ENCODE data around the gene ZFP1.

DNA sequence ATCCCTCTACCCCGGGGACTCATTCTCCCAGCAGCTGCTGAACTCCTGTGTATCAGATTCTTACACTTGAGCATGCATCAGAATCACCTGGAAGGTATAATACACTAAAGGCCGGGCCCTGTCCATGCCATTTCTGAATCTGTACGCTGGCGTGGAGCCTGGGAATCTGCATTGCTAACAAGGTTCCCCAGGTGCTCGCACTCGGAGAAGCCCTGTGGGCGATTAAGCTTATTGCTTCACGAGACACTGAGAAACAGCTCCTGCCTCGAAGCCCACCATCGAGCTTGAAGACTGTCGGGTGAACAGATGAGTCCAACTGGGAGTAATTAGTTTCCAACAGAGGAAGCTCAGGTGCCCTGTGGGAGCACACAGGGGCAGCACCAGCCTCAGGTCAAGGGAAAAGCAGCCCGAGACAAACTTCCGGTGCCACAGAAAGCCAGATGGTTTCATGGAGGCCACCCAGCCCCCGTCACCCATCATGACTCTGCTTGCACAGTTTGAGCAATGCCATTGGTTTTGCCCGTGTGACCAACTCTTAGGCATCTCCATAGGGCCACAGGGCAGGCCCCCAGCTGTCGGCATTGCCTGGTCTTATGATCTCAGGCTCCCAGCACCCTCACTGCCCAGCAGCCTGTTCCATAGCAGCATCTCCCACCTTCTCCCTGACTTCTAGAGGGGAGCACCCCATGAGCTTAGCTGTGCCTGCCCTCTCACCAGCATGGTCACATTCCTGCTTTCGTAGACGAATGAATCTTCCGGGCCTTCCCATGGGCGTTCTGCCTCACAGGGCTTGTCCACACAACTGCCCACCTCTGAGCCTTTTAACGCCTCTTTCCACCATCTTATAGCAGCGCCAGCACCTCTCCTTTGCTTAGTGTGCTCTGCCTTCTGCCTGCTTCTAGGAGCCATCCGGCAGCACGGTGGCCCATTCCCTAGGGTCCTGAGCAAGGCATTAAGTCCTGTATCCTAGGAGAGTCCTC lies 47.8 kb downstream of the ZFP1 start:
- TF ChIP-seq CTCF (IDR thresholded peaks at IDR 0.05; ENCODE audit: borderline replicate concordance, extremely low read depth, low read length, poor library complexity, severe bottlenecking) (no peak), EZH2 (IDR thresholded peaks at IDR 0.05; ENCODE audit: borderline replicate concordance, low read depth, low read length, severe bottlenecking) (no peak)
